Sigmoid colon (tissue), 7 donors: Measurements from ENCODE around the gene RPH3AL. TPM values are rescaled to one million over a fixed set of nuclear protein-coding genes. Genes with fewer than 3 reads are reported as not detected.
A peak's percentile ranks its signal among the peaks of the same experiment; 100 is the strongest.

Experiments used
- DNase-seq: peaks from one replicate; pipeline ENCODE4 v3.0.0-alpha.2; 2019
- H3K27ac ChIP-seq, 4 donors: fragments of 200-600 bp; sonication (generic); one replicate each; pipeline ENCODE4 v1.5.1; 2016 to 2019; ENCODE audit warnings: mild to moderate bottlenecking in 1 of 4
- H3K27me3 ChIP-seq, 3 donors: fragments of 200-600 bp; sonication (generic); one replicate each; pipeline ENCODE4 v1.5.1; 2019; ENCODE audit warnings: mild to moderate bottlenecking in 1 of 3
- H3K36me3 ChIP-seq, 4 donors: fragments of 200-600 bp; sonication (generic); one replicate each; pipeline ENCODE4 v1.5.1; 2016 to 2019
- H3K4me1 ChIP-seq, 4 donors: fragments of 200-600 bp; sonication (generic); one replicate each; pipeline ENCODE4 v1.5.1; 2017 to 2019
- H3K4me3 ChIP-seq, 4 donors: fragments of 200-600 bp; sonication (generic); one replicate each; pipeline ENCODE4 v1.5.1; 2017 to 2019; ENCODE audit warnings: mild to moderate bottlenecking in 2 of 4, moderate library complexity in 1 of 4
- H3K9me3 ChIP-seq, 4 donors: fragments of 200-600 bp in 3 of 4; sonication (generic) in 3 of 4; one replicate each; pipeline versions ENCODE4 v1.5.1 to v1.6.1; 2013 to 2019
- CTCF ChIP-seq, 4 experiments: fragments of 450-650 bp in 3 of 4; fragments of 200-600 bp in 1 of 4; IDR thresholded peaks; one replicate each; pipeline ENCODE4 v1.5.1; 2016 to 2019; ENCODE audit warnings: antibody characterized with exemption in 4 of 4, mild to moderate bottlenecking in 3 of 4, moderate library complexity in 2 of 4
- EP300 ChIP-seq, 4 donors: sonication (generic); formaldehyde crosslinking; IDR thresholded peaks; one replicate each; pipeline ENCODE4 v1.6.1; 2017; ENCODE audit warnings: antibody characterized with exemption in 4 of 4
- POLR2A ChIP-seq, 2 donors: fragments of 450-650 bp; IDR thresholded peaks; one replicate each; pipeline ENCODE4 v1.6.1; 2016; ENCODE audit warnings: antibody characterized with exemption in 2 of 2, mild to moderate bottlenecking in 2 of 2, moderate library complexity in 2 of 2
- POLR2AphosphoS5 ChIP-seq, 4 donors: sonication (generic); formaldehyde crosslinking; IDR thresholded peaks; one replicate each; pipeline ENCODE4 v1.6.1; 2017; ENCODE audit warnings: antibody characterized with exemption in 4 of 4
- WGBS, 2 donors: extraction: QIAGEN DNeasy Blood & Tissue Kit; methylation state at CpG; one replicate each; pipeline ENCODE4 v1.1.7; 2013; 5-methylcytosine and 5-hydroxymethylcytosine counted together
- intact Hi-C: fragments of 100-400 bp; cut with DNase I; formaldehyde crosslinking; loops from one replicate; pipeline ENCODE4 v1.15.1; 2023
- polyA plus RNA-seq, 3 donors: library from polyadenylated mRNA; stranded (reverse); fragments of 200-250 nt; gene quantifications; one replicate each; pipeline ENCODE4 v1.2.3, GENCODE V29; 2013
- total RNA-seq, 4 donors: library from RNA; depleted of rRNA; stranded (reverse); fragments of >200 nt; gene quantifications; one replicate each; pipeline ENCODE4 v1.1.0, GENCODE V29; 2016
- donor health status: healthy with polysubstance abuse.
- donor health status: Bipolar disorder and iron deficiency.
- donor health status: healthy.

RPH3AL gene
- total and polyA plus RNA-seq, 7 donors: 1.8 to 23.1 (median 12.7) TPM

- DNase-seq: peak; percentile 48
- 96 to 97% methylated on average over 24 of the region's 24 CpGs for WGBS, 2 donors
- no peak overlapping the region for H3K27ac ChIP-seq
- H3K27me3 ChIP-seq: no peaks in the 10 kb centered on the region
- H3K36me3 ChIP-seq: no peaks in the 10 kb centered on the region
- intact Hi-C loops: no loop called here
- no peak for TF ChIP-seq POLR2A (IDR thresholded peaks at IDR 0.05)
- no peak for TF ChIP-seq EP300 (IDR thresholded peaks at IDR 0.05)
- no peak for TF ChIP-seq CTCF (IDR thresholded peaks at IDR 0.05)
- TF ChIP-seq POLR2AphosphoS5 (IDR thresholded peaks at IDR 0.05): no peak
- H3K4me3 ChIP-seq: no peak overlapping the region
- no peaks in the 10 kb centered on the region for H3K9me3 ChIP-seq
- peaks cover 0 to 13% (median 0%) of the 10 kb centered on the region in 4 donors for H3K4me1 ChIP-seq
Measured at GRCh38 chr17:263773-264172, 88.8 kb downstream of the RPH3AL start.

GRCh38 chr17:263271-263670 is 89.3 kb downstream of the RPH3AL start:
- TF ChIP-seq EP300 (IDR thresholded peaks at IDR 0.05) (no peak), POLR2AphosphoS5 (IDR thresholded peaks at IDR 0.05) (no peak), CTCF (IDR thresholded peaks at IDR 0.05) (no peak), POLR2A (IDR thresholded peaks at IDR 0.05) (no peak)
- no peaks in the 10 kb centered on the region for H3K36me3 ChIP-seq
- H3K27ac ChIP-seq: no peak overlapping the region
- H3K9me3 ChIP-seq: no peaks in the 10 kb centered on the region
- whole genome bisulfite sequencing, 2 donors: 96 to 98% methylated on average over 18 of the region's 18 CpGs
- peak; percentile 50 for DNase-seq
- H3K4me1 ChIP-seq: peaks cover 0 to 13% (median 0%) of the 10 kb centered on the region in 4 donors
- H3K27me3 ChIP-seq: no peaks in the 10 kb centered on the region
- H3K4me3 ChIP-seq: no peak overlapping the region
- intact Hi-C loops: no loop called here

GRCh38 chr17:261635-262034 is 91.0 kb downstream of the RPH3AL start:
- no peaks in the 10 kb centered on the region for H3K9me3 ChIP-seq
- no peak for TF ChIP-seq POLR2AphosphoS5 (IDR thresholded peaks at IDR 0.05)
- TF ChIP-seq CTCF (IDR thresholded peaks at IDR 0.05): no peak
- no peak for TF ChIP-seq POLR2A (IDR thresholded peaks at IDR 0.05)
- TF ChIP-seq EP300 (IDR thresholded peaks at IDR 0.05): no peak
- peaks cover 0 to 9% (median 0%) of the 10 kb centered on the region in 4 donors for H3K4me1 ChIP-seq
- no peak for DNase-seq
- WGBS, 2 donors: 83 to 86% methylated on average over 8 of the region's 8 CpGs
- no peak overlapping the region for H3K4me3 ChIP-seq
- H3K36me3 ChIP-seq: no peaks in the 10 kb centered on the region
- no peaks in the 10 kb centered on the region for H3K27me3 ChIP-seq
- intact Hi-C loops: no loop called here
- peak overlapping the region in 1 of 4 donors; percentile 49 for H3K27ac ChIP-seq

- no peak for TF ChIP-seq EP300 (IDR thresholded peaks at IDR 0.05)
- no peak for TF ChIP-seq CTCF (IDR thresholded peaks at IDR 0.05)
- no peak for TF ChIP-seq POLR2A (IDR thresholded peaks at IDR 0.05)
- TF ChIP-seq POLR2AphosphoS5 (IDR thresholded peaks at IDR 0.05): no peak
- Histone ChIP-seq H3K4me3 (no peak overlapping the region), H3K27ac (peak overlapping the region in 1 of 4 donors; percentile 49), H3K9me3 (no peaks in the 10 kb centered on the region), H3K27me3 (no peaks in the 10 kb centered on the region), H3K36me3 (no peaks in the 10 kb centered on the region), H3K4me1 (peaks cover 0 to 5% (median 0%) of the 10 kb centered on the region in 4 donors)
- intact Hi-C loops: no loop called here
- 80 to 86% methylated on average over 4 of the region's 4 CpGs for WGBS, 2 donors
- no peak for DNase-seq
Measured at GRCh38 chr17:260944-261343, 91.7 kb downstream of the RPH3AL start.
